Fibroblast of skin of left quadriceps (primary cell): Measurements from ENCODE around the gene XXYLT1.

Experiments
- DNase-seq, 2 experiments: peaks; one replicate each; pipeline ENCODE4 v3.0.0-alpha.2; 2013; ENCODE audit warnings: low read depth in 2 of 2

XXYLT1 gene

GRCh38 chr3:195185583-195185982 is 85.4 kb downstream of the XXYLT1 start:
- DNase-seq: no peak

DNA sequence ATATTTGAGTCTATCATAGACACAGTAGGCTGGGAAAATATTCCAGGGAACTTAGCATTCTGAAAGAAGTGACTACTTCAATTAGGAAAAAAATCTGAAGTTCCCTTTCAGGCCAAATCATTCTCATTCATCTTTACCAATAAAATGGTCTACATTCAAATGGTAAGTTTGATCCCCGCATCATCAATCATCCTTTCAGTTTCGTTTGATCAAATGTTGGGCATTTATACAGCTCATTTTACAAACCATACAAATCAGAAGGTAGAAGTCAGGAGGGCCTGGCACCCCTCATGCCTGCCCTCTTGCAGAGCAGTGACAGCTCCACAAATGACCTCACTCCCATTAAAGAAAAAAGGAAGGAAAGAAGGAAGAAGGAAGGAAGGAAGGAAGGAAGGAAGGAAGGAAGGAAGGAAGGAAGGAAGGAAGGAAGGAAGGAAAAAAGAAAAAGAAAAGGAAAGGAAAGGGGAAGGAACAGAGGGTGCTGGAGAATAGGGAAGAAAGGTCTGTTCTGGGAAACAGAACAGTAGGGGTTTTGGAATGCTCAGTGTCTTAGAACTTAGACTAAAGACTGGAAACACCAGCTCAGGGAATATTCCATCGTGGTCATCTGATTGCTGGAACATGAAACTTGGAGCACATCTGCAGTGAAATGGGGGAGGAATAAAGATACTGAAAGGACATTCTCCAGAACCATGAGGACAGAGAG is 86.1 kb downstream of the XXYLT1 start:
- no peak for DNase-seq

- no peak for DNase-seq
These were observed 87.7 kb downstream of the XXYLT1 start for GRCh38 chr3:195183071-195183776.

DNA sequence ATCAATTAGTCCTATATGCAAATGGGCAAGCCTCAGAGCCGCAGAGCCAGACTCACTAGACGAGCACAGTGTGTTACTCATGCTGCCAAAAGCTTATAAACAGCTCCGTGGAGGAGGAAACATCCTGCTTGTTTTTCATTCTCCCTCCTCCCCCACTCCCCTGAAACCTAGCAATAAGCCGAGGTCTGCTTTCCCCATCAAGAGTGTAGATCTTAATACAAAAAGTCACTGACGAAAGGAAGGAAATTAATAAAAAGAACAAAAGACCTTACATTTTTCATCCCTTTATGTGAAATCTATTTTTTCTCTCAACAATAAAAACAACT is 88.5 kb downstream of the XXYLT1 start:
- peak in 1 of 2 experiments; percentile 55 for DNase-seq

DNA sequence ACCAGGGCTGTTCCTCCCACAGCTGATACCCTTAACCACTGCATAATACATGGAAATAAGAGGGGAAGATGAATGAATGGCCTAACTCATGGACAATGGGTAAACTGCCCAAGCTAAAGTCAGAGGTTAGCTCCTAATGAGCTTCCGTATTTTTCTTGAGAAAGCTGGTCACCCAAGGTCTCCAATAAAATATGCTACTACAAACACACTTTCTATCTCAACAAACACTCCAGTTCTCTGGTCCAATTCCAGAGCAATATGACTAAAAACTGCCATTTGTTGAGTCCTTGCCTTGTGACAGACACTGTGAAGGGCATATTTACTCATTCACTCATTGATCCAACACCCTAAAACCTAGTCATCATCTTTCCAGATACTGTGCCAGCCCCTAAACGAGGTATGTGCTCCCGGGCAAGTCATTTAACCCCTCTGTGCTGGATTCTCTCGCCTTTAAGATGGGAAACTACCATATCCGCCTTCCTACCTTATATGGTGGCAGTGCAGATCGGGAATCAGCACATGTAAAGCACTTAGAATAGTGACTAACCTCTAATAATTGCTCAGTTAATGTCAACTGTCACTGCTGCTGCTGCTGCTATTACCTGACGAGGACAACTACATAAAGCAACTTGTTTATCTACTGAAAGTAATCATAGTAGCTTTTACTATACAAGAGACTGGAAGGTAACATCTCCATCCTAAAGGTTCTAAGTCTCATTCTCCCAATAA is 89.1 kb downstream of the XXYLT1 start:
- no peak for DNase-seq

GRCh38 chr3:195181113-195181498 is 89.9 kb downstream of the XXYLT1 start:
- DNase-seq: no peak

DNA sequence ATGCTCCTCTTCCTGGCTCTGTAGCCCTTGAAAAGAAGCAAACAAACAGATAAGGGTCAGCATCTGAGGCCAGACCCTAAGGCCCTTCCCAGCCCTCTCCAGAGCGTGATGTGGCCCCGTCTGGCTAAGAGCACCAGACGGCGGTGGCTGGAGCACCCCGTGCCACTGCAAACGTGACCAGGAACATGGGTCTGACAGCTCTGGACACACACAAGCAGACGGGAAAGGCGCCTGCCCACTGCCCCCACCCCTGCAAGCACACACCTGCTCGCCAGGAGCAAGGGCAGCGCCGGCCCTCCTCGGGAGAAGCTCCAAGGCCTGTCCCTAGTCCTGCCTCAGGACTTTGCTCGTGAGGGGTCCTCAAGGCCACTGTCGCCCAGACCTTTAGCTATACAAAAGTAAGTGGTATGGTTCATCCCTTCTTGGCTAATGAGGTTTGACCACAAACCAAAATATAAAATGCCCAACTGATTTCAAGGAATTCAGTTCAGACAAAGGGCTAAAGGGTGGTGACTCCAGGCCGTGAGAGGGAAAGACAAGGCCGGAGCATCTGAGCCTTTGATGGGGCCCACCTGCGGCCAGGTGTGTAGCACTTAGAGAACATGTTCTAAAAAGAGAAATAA is 90.4 kb downstream of the XXYLT1 start:
- no peak for DNase-seq

DNA sequence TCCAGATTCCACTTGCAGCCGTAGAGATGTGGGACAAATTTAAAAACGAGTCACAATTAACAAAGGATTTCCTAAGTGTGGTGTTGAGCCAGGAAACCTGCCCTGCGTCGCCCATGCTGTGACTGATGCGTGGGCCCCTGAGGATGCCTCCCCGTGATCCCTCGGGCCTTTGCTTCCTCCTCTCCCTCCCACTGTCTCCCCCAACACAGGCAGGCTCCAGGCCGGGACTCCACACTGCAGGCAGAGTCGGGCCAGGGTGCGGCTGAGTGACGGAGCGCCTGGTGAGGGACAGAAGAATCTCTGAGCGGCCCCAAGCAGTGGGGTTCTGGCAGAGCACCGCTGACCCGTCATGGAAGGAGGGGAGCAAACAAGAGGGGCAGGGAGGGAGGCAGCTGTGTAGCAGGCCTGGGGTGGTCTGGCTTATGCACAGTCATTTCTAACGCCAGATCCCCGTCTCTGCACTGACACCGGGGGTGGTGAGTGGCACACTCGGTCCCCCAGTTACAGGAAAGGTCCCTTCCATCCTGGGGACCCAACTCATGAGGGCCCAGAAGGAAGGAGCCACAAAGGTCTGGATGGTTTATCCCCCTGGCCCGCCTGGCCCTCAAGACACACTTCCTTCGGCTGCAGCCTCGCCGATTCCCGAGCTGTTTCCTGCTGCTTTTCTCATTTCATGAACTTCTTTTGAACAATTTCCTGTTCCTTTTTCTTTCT is 91.0 kb downstream of the XXYLT1 start:
- DNase-seq: no peak

- DNase-seq: no peak
These were observed 92.6 kb downstream of the XXYLT1 start for GRCh38 chr3:195178124-195178910.

DNA sequence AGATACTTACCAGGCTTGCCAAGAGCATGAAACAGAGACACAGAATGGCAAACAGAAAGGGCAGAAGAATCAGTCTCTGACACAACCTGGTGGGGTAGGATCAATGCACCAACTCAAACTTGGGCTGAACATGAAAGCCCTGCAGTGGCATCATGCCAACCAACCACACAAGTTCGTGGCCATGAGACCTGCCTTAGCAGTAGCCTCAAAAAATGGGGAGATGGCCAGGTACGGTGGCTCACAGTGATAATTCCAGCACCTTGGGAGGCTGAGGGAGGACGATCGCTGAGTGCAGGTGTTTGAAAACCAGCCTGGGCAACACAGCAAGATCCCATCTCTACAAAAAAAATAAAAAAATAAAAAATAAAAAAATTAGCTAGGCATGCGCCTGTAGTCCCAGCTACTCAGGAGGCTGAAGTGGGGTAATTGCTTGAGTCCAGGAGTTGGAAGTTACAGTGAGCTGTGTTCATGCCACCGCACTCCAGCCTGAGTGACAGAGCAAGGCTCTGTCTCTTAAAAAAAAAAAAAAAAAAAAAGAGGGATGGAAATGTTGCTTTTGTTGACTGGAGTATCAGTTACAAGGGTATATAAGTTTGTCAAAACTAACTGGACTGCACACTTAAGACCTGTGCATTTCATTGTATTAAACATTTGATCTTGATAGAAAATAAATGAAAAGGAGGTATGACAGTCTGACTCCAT is 93.4 kb downstream of the XXYLT1 start:
- DNase-seq: no peak

DNA sequence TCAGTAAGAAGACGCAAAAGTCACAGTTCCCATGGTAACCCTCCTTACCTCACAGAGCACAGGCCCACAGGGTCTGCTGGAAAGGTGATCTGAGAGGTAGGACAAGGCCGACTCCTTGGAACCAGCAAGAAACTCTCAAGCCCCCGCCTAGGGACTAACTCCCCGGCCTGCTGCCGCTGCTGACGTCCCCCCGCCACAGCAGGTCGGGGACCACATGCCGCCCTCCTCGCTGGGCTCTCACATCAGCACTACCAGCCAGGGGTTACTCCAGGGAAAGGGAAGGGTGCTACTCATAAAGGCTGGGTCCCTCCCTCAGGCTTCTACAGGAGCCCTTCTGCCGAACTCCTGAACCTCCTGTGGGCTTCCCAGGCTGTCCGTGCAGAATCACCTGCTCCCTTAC is 94.2 kb downstream of the XXYLT1 start:
- DNase-seq: no peak

- DNase-seq: no peak
These were observed 95.3 kb downstream of the XXYLT1 start for GRCh38 chr3:195175476-195176337.

GRCh38 chr3:195175076-195175475 is 95.9 kb downstream of the XXYLT1 start:
- no peak for DNase-seq

- no peak for DNase-seq
These were observed 97.3 kb downstream of the XXYLT1 start for GRCh38 chr3:195173657-195174056.

DNA sequence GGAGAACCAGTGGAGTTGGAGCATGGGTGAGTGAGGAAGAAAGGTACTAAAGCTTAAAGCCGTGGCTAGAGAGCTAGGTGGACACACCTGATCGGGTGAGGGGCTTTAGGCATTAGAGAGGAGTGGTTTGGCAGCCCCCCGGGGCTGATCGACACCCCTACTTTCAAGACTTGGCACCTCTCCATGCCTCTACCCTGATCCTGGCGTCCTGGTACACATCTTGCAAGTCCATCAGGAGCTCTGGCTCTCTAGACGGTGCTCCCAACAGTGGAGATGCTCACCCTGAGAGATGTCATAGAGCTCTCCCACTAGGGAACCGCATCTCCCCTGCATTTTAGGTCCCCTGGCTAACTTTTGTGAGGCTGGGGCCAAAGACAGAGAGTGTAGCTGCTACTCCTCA is 98.1 kb downstream of the XXYLT1 start:
- no peak for DNase-seq

- DNase-seq: no peak
These were observed 98.8 kb downstream of the XXYLT1 start for GRCh38 chr3:195172039-195172684.

GRCh38 chr3:195171093-195171873 is 99.7 kb downstream of the XXYLT1 start:
- DNase-seq: no peak

DNA sequence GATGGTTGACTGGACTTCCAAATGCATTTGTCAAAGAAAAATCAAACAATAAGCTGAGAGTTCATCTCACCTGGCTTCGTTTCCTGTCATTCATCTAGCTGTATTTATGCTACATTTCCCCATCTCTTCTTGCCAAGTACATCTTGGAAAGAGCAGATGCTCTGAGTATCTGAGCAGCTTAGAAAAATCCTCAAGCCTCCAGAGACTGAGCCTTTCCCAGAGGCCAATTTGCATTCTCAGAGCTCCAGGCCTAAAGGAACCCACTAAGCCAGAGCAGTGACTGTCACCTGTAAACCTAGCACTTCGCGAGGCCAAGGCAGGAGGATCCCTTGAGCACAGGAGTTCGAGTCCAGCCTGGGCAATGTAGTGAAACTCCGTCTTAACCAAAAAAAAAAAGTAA is 100.5 kb downstream of the XXYLT1 start:
- DNase-seq: no peak
